ENCODE results near the gene SNW1. TPM values are rescaled to one million over a fixed set of nuclear protein-coding genes. Genes with fewer than 3 reads are reported as not detected.

SNW1 gene
- total RNA-seq, 3 donors from 2014 or later = 58.5 to 63.3 (median 62.7) TPM

DNA sequence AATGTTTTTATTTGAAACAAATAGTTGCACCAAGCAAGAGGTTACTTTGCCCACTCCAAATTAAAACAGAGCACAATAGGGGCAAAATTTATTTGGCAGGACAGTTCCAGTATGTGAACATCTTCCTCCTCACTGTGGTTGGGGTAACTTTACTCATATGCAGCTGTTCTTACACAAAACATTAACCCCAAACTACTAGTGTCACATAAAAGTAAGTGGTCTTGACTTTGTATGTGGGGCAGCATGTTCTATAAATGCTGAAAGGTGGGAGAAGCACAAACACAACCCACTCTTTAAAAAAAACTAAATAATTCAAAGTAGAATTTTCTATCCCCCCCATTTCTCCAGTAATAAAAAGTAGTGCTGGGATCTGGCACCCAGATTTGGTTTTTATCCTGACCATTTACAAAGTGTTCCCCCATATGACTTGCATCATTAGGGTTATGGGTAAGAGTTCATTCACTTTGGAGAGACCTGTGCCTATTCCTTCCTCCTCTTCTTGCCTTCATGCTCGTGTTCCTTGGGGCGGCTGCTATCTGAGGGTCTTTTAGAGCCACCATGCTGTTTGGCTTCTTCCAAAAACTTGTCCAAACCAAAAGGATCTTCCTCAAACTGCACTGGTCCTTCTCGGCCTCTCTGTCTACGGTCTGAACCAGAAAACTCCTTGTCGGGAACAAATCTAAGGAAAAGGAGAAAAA is 43.2 kb downstream of the SNW1 start:
- no peak for ATAC-seq
- Histone ChIP-seq H3K36me3 (ENCODE audit: low read depth) (peaks cover 10% of the 10 kb centered on the region), H3K9me3 (no peaks in the 10 kb centered on the region), H3K4me3 (no peak overlapping the region), H3K4me1 (ENCODE audit: low read depth) (no peaks in the 10 kb centered on the region)
- intact Hi-C loops (cut with DNase I, micrococcal nuclease) = no loop called here
- TF ChIP-seq, protein P1, sequence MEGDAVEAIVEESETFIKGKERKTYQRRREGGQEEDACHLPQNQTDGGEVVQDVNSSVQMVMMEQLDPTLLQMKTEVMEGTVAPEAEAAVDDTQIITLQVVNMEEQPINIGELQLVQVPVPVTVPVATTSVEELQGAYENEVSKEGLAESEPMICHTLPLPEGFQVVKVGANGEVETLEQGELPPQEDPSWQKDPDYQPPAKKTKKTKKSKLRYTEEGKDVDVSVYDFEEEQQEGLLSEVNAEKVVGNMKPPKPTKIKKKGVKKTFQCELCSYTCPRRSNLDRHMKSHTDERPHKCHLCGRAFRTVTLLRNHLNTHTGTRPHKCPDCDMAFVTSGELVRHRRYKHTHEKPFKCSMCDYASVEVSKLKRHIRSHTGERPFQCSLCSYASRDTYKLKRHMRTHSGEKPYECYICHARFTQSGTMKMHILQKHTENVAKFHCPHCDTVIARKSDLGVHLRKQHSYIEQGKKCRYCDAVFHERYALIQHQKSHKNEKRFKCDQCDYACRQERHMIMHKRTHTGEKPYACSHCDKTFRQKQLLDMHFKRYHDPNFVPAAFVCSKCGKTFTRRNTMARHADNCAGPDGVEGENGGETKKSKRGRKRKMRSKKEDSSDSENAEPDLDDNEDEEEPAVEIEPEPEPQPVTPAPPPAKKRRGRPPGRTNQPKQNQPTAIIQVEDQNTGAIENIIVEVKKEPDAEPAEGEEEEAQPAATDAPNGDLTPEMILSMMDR (IDR thresholded peaks at IDR 0.05) = no peak
- no peak for DNase-seq

GRCh38 chr14:77714926-77715325 is 46.0 kb downstream of the SNW1 start:
- H3K4me3 ChIP-seq = no peak overlapping the region
- no peak for ATAC-seq
- H3K9me3 ChIP-seq = no peaks in the 10 kb centered on the region
- DNase-seq = no peak
- H3K4me1 ChIP-seq (ENCODE audit: low read depth) = no peaks in the 10 kb centered on the region
- intact Hi-C loops (cut with DNase I, micrococcal nuclease) = no loop called here
- H3K36me3 ChIP-seq (ENCODE audit: low read depth) = peaks cover 6% of the 10 kb centered on the region
- TF ChIP-seq, protein P1 (IDR thresholded peaks at IDR 0.05) = no peak

- Histone ChIP-seq H3K36me3 (ENCODE audit: low read depth) (no peaks in the 10 kb centered on the region), H3K4me1 (ENCODE audit: low read depth) (peaks cover 17% of the 10 kb centered on the region), H3K4me3 (no peak overlapping the region), H3K9me3 (no peaks in the 10 kb centered on the region)
- no peak for DNase-seq
- TF ChIP-seq, protein P1 (IDR thresholded peaks at IDR 0.05) = no peak
- intact Hi-C loops (cut with DNase I, micrococcal nuclease) = no loop called here
- ATAC-seq = no peak
Observed at GRCh38 chr14:77710364-77710763, 50.6 kb downstream of the SNW1 start.

DNA sequence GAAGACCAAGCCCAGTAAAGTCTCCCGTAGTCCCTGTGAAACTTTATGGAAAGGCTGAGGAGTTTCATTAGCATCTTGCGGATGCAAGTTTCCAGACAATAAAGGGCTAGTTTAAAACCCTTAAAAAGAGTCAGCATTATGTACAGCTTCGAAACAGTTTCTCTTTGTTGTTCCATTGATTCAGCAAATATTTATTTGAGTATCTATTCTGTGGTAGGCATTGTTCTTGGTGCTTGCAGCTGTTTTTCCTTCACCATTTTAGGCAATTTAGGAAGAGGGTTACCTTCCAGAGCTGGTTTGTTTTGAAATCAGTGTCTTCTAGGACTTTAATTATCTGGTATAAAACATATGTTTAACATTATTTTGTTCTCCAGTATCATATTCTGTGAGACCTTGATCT is 51.5 kb downstream of the SNW1 start:
- no peaks in the 10 kb centered on the region for H3K9me3 ChIP-seq
- ATAC-seq = no peak
- H3K36me3 ChIP-seq (ENCODE audit: low read depth) = no peaks in the 10 kb centered on the region
- TF ChIP-seq, protein P1 (IDR thresholded peaks at IDR 0.05) = no peak
- DNase-seq = no peak
- intact Hi-C loops (cut with DNase I, micrococcal nuclease) = no loop called here
- H3K4me1 ChIP-seq (ENCODE audit: low read depth) = peaks cover 17% of the 10 kb centered on the region
- H3K4me3 ChIP-seq = no peak overlapping the region

DNA sequence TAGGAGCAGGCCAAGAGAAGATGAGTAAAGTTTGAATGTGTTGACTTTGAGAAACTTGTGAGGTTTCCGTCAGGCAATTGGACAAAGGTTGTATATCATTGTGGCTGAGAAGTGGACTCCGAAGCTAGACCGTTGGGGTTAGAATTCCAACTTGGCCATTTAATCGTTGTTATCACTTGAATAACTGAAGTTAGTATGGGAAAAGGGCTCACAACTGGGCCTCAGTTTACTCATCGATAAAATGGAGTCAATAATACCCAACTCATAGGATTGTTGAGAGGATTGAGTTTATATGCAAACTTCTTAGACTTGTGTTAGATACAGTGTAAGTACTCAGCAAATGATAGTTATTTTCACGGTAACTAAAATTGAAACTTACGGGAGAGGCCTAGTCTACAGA is 52.2 kb downstream of the SNW1 start:
- TF ChIP-seq, protein P1 (IDR thresholded peaks at IDR 0.05) = no peak
- no peaks in the 10 kb centered on the region for H3K9me3 ChIP-seq
- no peak for ATAC-seq
- peaks cover 17% of the 10 kb centered on the region for H3K4me1 ChIP-seq (ENCODE audit: low read depth)
- no peaks in the 10 kb centered on the region for H3K36me3 ChIP-seq (ENCODE audit: low read depth)
- H3K4me3 ChIP-seq = no peak overlapping the region
- intact Hi-C loops (cut with DNase I, micrococcal nuclease) = no loop called here
- DNase-seq = no peak
